Measurements from ENCODE around the gene ELOVL2.

DNA sequence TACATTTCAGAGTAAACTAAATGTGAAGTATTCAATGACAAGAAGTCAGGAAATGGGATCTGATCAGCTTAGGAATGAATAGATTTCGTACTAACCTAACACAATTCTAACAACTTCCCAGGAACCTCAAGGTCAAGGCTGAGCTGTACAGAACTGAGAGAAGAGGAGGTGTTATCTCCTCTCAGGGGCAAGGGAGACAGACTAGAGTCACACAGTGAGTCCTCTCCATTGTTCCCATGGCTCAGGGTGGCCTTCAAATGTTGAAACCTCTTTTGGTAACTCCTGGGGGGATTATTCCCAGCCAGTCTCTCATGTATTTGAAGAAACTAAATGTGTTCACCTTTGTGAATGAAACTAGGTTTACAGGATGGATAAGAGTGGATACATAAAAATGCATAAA lies 27.7 kb downstream of the ELOVL2 start:
- TF ChIP-seq POLR2A (IDR thresholded peaks at IDR 0.05; ENCODE audit: extremely low read depth, insufficient read length) (no peak), CTCF (IDR thresholded peaks at IDR 0.05; ENCODE audit: low read depth, low read length) (no peak)
- TF ChIP-seq, protein P1, sequence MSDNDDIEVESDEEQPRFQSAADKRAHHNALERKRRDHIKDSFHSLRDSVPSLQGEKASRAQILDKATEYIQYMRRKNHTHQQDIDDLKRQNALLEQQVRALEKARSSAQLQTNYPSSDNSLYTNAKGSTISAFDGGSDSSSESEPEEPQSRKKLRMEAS (IDR thresholded peaks at IDR 0.05; ENCODE audit: low read depth, low read length), result no peak
